Activated CD4-positive, alpha-beta T cell treated with anti-CD3 and anti-CD28 coated beads, Interleukin-10, Interleukin-2, amounts not matched to agents 100 ng/mL and 50 ng/mL, durations not matched to agents 16 hours and 8 hours (primary cell): ENCODE results near the gene MRPL28.
"Not testable (repeated sequence)": the region's sequence is repeated elsewhere in the genome, so short reads cannot be mapped to it uniquely, and the experiment has no call there.

ENCODE experiments used
- DNase-seq: peaks from one replicate; pipeline ENCODE4 v3.0.0-alpha.2; 2020

MRPL28 gene

GRCh38 chr16:359067-359763, 11.1 kb downstream of the MRPL28 start:
- DNase-seq: no peak

GRCh38 chr16:356741-357140, 13.6 kb downstream of the MRPL28 start:
- DNase-seq: no peak

- no peak for DNase-seq
These were observed 15.3 kb downstream of the MRPL28 start for GRCh38 chr16:354971-355461.

GRCh38 chr16:354291-354881, 16.0 kb downstream of the MRPL28 start:
- no peak for DNase-seq

- no peak for DNase-seq
These were observed 16.7 kb downstream of the MRPL28 start for GRCh38 chr16:353404-354290.

- DNase-seq: peak; percentile 99
These were observed 17.6 kb downstream of the MRPL28 start, which contains the start of gene AXIN1 for GRCh38 chr16:352547-353403. Gene AXIN1 (minus strand): TSS chr16:352723. CDS start chr16:347025, 5,698 bp downstream.

- no peak for DNase-seq
These were observed 18.4 kb downstream of the MRPL28 start for GRCh38 chr16:351804-352520.

- DNase-seq: no peak
These were observed 20.1 kb downstream of the MRPL28 start for GRCh38 chr16:350203-350602.

GRCh38 chr16:349211-349610, 21.1 kb downstream of the MRPL28 start:
- no peak for DNase-seq

GRCh38 chr16:348495-348894, 21.8 kb downstream of the MRPL28 start:
- DNase-seq: not testable (repeated sequence)

- DNase-seq: no peak
These were observed 23.1 kb downstream of the MRPL28 start for GRCh38 chr16:347203-347602.

GRCh38 chr16:346587-346986, 23.8 kb downstream of the MRPL28 start:
- DNase-seq: no peak

GRCh38 chr16:345772-346171, 24.6 kb downstream of the MRPL28 start:
- peak; percentile 67 for DNase-seq

GRCh38 chr16:342455-343213, 27.7 kb downstream of the MRPL28 start:
- DNase-seq: no peak

- not testable (repeated sequence) for DNase-seq
These were observed 28.4 kb downstream of the MRPL28 start for GRCh38 chr16:341974-342336.

GRCh38 chr16:341095-341973, 29.0 kb downstream of the MRPL28 start:
- not testable (repeated sequence) for DNase-seq

GRCh38 chr16:340370-341091, 29.8 kb downstream of the MRPL28 start:
- DNase-seq: no peak

- no peak for DNase-seq
These were observed 30.7 kb downstream of the MRPL28 start for GRCh38 chr16:339680-340079.

- DNase-seq: no peak
These were observed 32.3 kb downstream of the MRPL28 start for GRCh38 chr16:337975-338575.
